GM12801 (cell line): Measurements from ENCODE around the gene CATSPER3.

ENCODE experiments used
- CTCF ChIP-seq: IDR thresholded peaks from one replicate; pipeline ENCODE4 v1.5.1; 2011; ENCODE audit warnings: control low read depth; ENCODE audit not compliant: insufficient read length; ENCODE audit errors: extremely low read depth

Gene CATSPER3

DNA sequence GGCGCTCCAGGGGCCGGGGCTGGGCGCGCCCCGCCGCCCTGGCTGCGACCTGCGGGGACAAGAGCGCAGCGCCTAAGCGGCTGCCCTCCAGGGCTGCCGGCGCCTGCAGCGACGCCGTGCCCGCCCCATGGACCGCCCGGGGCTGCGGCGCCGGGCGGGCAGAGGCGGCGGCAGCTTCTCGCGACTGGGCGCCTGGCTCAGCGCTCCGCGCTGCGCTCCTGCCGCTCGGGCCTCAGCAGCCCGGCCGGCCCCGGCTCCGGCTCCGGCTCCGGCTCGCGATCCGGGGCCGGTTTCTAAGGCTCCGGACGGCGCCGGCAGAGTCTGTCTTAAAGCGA is 66.2 kb downstream of the CATSPER3 start, which contains the start of gene PITX1:
Gene PITX1 (minus strand): TSS at position 328 of the 335 bp plus-strand sequence. CDS start 347 bp downstream, outside the sequence.
- TF ChIP-seq CTCF = no peak

DNA sequence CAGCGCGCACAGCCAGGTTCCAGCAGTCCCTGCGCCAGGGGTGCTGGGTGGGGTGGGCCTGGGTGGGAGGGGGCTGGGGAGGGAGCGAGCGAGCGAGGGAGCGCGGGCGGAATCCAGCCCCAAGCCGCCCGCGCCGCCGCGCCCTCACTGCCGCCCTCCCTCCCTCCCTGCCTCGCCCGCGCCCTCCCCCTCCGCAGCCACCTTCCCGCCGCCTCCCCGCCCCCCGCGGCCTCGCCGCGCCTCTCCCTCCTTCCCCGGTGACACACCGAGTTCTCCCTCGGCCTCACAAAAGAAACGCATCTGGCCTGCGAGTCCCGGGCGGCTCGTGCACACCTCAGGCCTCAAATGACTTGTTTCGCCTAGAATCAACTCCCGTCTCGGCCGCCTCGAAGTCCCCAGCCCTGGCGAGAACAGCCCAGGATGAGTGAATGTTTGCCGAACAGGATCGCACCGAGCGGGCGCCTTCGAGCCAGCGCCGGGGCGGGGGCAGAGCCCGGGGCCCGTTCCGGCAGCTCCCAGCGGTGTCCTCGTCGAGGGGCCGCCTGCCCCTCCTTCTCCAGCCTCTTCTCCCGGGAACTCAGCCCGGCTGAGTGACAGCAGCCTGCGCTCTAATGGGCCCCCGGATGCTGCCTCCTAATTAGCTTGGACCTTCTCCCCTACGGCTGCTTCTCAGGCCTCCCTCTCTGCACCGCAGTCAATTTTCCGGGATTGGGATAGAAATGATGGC is 66.7 kb downstream of the CATSPER3 start:
- no peak for TF ChIP-seq CTCF

GRCh38 chr5:135034963-135035677 is 67.4 kb downstream of the CATSPER3 start:
- no peak for TF ChIP-seq CTCF

GRCh38 chr5:135035678-135036030 is 67.9 kb downstream of the CATSPER3 start:
- TF ChIP-seq CTCF = no peak

DNA sequence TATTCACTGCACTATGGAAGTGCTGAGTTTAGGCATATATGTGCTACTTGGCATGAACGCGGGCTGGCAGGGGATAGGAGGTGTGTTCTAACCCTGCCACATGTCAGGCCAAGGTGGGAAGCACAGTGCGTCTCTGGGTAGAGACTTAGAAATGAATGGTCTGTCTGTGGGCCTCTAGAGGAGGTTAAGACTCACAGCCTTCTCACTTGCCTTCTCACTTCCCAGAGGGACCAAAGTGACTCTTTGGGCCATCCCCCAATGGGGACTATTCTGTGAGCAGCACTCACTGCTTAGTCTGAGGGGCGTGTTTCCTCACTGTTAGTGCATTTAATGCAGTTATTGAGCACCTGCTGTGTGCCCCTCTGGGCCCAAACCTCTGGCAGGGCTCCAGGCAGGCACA is 68.7 kb downstream of the CATSPER3 start:
- no peak for TF ChIP-seq CTCF

DNA sequence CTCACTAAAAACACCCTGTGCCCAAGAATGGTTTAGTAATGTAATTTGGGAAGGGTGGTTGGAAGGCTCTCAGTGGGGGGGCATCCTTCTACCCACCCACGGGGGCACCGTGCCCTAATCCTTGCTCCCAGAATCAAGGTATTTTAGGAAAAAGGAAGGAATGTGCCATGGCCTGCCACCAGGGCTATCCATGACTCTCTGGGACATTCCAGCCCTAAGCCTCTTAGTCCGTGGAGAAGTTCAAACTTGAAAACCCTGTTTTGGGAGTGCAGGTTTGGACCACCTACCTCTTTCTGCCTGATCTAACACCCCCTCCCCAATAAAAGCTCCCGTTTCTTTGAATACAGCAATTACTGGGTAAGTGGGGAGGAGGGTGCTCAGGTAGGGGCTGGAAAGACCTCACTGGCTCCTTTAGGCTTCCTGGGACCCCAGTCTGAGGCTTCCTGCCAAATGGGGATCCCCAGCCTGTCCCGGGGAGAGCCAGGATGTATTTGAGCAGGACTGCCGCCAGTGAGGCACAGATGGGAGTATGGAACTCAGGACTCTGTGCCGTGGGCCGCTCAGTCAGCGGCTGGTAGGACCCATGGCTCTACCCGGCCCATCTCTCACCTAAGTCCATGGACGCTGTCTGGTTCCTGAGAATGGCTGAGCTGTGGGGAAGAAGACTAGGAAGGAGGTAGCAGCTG is 70.0 kb downstream of the CATSPER3 start:
- no peak for TF ChIP-seq CTCF

- no peak for TF ChIP-seq CTCF
Observed at GRCh38 chr5:135038205-135038812, 70.6 kb downstream of the CATSPER3 start.
